ENCODE data around the gene SCYL3. TPM values are rescaled to one million over a fixed set of nuclear protein-coding genes. Genes with fewer than 3 reads are reported as not detected.

Gene SCYL3
- total RNA-seq, 6 experiments from 2014 or later = 6.2 to 9.3 (median 8.3) TPM

DNA sequence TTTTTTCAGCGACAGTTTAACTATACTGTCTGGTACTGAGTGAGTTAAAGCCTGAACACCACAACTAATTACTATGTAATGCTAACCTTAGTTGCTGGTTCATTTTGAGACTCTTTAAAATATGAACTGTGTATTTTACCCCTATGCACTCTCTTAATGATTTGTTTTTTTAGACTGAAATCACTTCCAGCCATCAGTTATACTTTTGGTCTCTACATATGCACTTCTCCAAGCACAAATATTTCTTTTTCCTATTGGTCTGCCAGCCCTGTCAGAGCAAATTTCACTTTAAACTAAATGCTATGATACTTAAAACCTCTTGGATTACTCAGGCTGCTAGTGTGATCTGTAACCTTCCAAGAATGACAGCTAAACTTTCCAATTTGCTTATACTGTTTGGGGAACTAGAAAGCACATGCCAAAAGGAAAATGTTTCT lies 38.1 kb upstream of the SCYL3 start:
- no peaks in the 10 kb centered on the region for H3K4me1 ChIP-seq
- no peak for TF ChIP-seq POLR2A (IDR thresholded peaks at IDR 0.05)
- TF ChIP-seq, protein P1, sequence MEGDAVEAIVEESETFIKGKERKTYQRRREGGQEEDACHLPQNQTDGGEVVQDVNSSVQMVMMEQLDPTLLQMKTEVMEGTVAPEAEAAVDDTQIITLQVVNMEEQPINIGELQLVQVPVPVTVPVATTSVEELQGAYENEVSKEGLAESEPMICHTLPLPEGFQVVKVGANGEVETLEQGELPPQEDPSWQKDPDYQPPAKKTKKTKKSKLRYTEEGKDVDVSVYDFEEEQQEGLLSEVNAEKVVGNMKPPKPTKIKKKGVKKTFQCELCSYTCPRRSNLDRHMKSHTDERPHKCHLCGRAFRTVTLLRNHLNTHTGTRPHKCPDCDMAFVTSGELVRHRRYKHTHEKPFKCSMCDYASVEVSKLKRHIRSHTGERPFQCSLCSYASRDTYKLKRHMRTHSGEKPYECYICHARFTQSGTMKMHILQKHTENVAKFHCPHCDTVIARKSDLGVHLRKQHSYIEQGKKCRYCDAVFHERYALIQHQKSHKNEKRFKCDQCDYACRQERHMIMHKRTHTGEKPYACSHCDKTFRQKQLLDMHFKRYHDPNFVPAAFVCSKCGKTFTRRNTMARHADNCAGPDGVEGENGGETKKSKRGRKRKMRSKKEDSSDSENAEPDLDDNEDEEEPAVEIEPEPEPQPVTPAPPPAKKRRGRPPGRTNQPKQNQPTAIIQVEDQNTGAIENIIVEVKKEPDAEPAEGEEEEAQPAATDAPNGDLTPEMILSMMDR (IDR thresholded peaks at IDR 0.05) = no peak
- DNase-seq = no peak
- H3K27ac ChIP-seq = no peak overlapping the region
- intact Hi-C loops (cut with DNase I) = no loop called here
- H3K9me3 ChIP-seq = no peaks in the 10 kb centered on the region
- ATAC-seq = no peak
- no peak overlapping the region for H3K4me3 ChIP-seq
- H3K36me3 ChIP-seq = no peaks in the 10 kb centered on the region
- 87% methylated on average over 1 of the region's 1 CpG for WGBS (ENCODE audit: insufficient coverage, low coverage, low lambda C conversion rate, missing lambda C conversion rate)
- no peaks in the 10 kb centered on the region for H3K27me3 ChIP-seq

DNA sequence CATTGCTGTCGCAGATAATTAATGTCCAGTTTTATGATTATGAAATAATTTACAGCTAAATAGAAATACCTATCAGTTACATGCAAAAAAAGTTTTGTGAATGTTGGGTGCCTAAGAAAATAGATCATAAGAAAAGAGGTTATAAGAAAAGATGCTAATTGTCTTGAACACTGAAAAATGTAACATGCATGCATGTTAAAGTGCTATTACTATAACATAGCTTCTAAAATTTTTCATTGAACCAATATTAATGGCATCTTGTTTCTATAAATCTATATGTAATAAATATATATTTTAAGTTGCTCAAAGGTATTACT lies 35.5 kb upstream of the SCYL3 start:
- Histone ChIP-seq H3K4me1 (no peaks in the 10 kb centered on the region), H3K4me3 (no peak overlapping the region), H3K9me3 (no peaks in the 10 kb centered on the region), H3K27ac (no peak overlapping the region), H3K36me3 (peaks cover 0 to 2% (median 0%) of the 10 kb centered on the region in 4 donors), H3K27me3 (no peaks in the 10 kb centered on the region)
- no peak for TF ChIP-seq POLR2A (IDR thresholded peaks at IDR 0.05)
- TF ChIP-seq, protein P1 (IDR thresholded peaks at IDR 0.05) = no peak
- ATAC-seq (no peak), DNase-seq (no peak)
- 8% methylated on average over 1 of the region's 1 CpG for WGBS (ENCODE audit: insufficient coverage, low coverage, low lambda C conversion rate, missing lambda C conversion rate)
- intact Hi-C loops (cut with DNase I) = no loop called here

DNA sequence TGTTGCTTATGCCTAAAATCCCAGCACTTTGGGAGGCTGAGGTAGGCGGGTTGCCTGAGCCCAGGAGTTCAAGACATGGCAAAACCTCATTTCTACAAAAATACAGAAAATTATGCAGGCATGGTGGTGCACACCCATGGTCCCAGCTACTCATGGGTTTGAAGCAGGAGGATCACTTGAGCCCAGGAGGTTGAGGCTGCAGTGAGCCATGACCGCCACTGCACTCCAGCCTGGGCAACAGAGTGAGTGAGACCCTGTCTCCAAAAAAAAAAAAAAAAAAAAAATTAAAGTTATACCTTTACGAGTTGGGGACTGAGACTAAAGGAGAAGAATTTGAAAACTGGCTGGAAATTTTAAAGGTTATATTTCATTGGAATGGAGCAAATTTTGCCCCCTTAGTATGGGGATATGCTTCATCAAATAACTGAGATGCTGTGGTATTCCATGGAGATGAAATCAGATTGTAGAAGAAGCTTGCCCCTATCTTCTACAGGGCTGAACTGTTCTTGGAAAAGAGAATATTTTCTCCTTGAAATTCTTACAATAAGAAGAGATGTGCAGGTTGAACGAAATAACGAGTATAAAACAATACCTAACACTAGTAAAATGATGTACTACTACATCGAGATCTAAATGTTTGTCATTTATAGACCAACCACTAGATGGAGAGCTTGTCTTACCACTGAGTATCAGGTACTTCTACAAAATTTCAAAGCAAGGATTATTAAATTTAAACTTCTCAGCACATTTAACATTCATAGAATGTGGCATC lies 34.9 kb upstream of the SCYL3 start:
- no peaks in the 10 kb centered on the region for H3K4me1 ChIP-seq
- ATAC-seq (peak; percentile 70 to 81 (median 78)), DNase-seq (no peak)
- H3K27ac ChIP-seq = no peak overlapping the region
- H3K4me3 ChIP-seq = no peak overlapping the region
- 33% methylated on average over 5 of the region's 6 CpGs for WGBS (ENCODE audit: insufficient coverage, low coverage, low lambda C conversion rate, missing lambda C conversion rate)
- intact Hi-C loops (cut with DNase I) = no loop called here
- H3K36me3 ChIP-seq = peaks cover 0 to 2% (median 0%) of the 10 kb centered on the region in 4 donors
- TF ChIP-seq POLR2A (IDR thresholded peaks at IDR 0.05) = no peak
- TF ChIP-seq, protein P1 (IDR thresholded peaks at IDR 0.05) = peak; percentile 65 to 71 (median 68)
- H3K9me3 ChIP-seq = no peaks in the 10 kb centered on the region
- H3K27me3 ChIP-seq = no peaks in the 10 kb centered on the region

DNA sequence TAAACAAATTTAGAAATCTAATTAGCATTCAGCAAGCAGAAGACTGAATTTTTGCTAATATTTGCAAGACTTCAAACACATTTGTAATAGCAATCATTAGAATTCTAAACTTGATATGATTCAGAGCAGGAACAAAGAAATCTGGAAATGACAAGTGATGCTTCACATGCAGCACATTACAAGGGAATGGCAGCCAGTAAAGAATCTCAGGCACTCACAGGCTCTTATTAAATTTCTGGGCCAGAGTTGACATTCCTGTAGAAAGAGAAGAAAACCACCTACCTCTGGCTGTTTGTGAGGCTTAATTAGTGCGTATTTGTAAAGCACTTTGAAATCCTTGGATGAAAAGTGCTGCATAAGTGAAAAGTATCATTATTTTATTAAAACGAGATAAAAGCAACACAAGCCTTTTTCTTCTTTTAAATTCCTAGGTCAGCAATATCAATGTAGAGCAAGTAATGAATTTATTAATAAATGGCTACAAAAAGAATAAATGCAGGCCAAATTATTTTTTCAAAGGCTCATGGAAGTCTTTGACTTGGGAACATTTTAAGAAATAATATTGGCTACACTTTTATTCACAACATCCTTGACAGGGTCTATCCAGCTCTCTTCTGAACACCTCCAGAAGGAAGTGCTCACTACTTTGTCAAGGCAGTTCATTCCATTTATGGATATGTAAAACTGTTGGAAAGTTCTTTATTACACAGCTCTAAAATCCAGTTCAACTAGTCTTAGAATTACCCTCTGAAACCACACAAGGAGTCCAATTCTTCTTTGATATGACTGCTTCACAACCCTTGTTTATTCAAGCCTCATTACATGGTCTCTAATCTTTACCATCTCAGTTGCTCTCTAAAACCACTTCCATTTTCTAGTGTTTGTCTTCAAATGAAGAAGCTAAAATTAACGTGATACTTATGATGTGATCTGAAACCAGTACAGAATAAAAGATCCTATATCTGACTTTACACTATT lies 32.1 kb upstream of the SCYL3 start:
- WGBS (ENCODE audit: insufficient coverage, low coverage, low lambda C conversion rate, missing lambda C conversion rate) = 68% methylated on average over 3 of the region's 3 CpGs
- TF ChIP-seq, protein P1 (IDR thresholded peaks at IDR 0.05) = no peak
- no peak for TF ChIP-seq POLR2A (IDR thresholded peaks at IDR 0.05)
- intact Hi-C loops (cut with DNase I) = no loop called here
- H3K9me3 ChIP-seq = no peaks in the 10 kb centered on the region
- H3K4me1 ChIP-seq = no peaks in the 10 kb centered on the region
- no peak overlapping the region for H3K4me3 ChIP-seq
- DNase-seq (no peak), ATAC-seq (no peak)
- H3K36me3 ChIP-seq = peaks cover 0 to 2% (median 0%) of the 10 kb centered on the region in 4 donors
- no peaks in the 10 kb centered on the region for H3K27me3 ChIP-seq
- H3K27ac ChIP-seq = no peak overlapping the region

Data from right lobe of liver (tissue), 6 donors.